K562 (cell line): ENCODE data around the gene OR6K6.

Source experiments
- BHLHE40 ChIP-seq: IDR thresholded peaks from 2 replicates; pipeline ENCODE4 v1.6.1; 2011; ENCODE audit warnings: low read length, improper control_type of control experiment
- ESRRB ChIP-seq: fragments of 250-450 bp; sonication (Bioruptor Pico); IDR thresholded peaks from 2 replicates; pipeline ENCODE4 v1.5.0; 2020; ENCODE audit warnings: mild to moderate bottlenecking, moderate library complexity, borderline replicate concordance
- HDAC2 ChIP-seq: fragments of 450-650 bp; IDR thresholded peaks from 2 replicates; pipeline ENCODE4 v1.6.1; 2016; ENCODE audit warnings: mild to moderate bottlenecking
- MAFG ChIP-seq: fragments of 450-650 bp; conservative IDR thresholded peaks from 2 replicates; pipeline ENCODE4 v1.6.1; 2016; ENCODE audit warnings: missing genetic modification characterization, missing compliant biosample characterization
- POLR2AphosphoS5 ChIP-seq: IDR thresholded peaks from 2 replicates; pipeline ENCODE4 v1.6.1; 2011; ENCODE audit warnings: mild to moderate bottlenecking, low read depth, low read length, moderate library complexity; ENCODE audit not compliant: control insufficient read depth, insufficient read depth
- ZNF140 ChIP-seq: fragments of 250-450 bp; sonication (Bioruptor Pico); IDR thresholded peaks from 2 replicates; pipeline ENCODE4 v1.8.0; 2021; ENCODE audit warnings: moderate library complexity, mild to moderate bottlenecking, inconsistent platforms
- ZNF143 ChIP-seq: sonication (generic); formaldehyde crosslinking; IDR thresholded peaks from 2 replicates; pipeline ENCODE4 v1.9.0; 2022; ENCODE audit warnings: mild to moderate bottlenecking, missing genetic modification reagents
- ZNF318 ChIP-seq, 2 experiments: fragments of 450-650 bp; IDR thresholded peaks; 2 replicates each; pipeline ENCODE4 v1.6.1; 2016; ENCODE audit warnings: mild to moderate bottlenecking in 2 of 2, borderline replicate concordance in 1 of 2, low read depth in 1 of 2, moderate library complexity in 1 of 2
- TF ChIP-seq, protein P1 (sequence below): sonication (generic); formaldehyde crosslinking; IDR thresholded peaks from 2 replicates; pipeline ENCODE4 v1.8.1; 2023; ENCODE audit warnings: mild to moderate bottlenecking, missing genetic modification reagents

- TF ChIP-seq MAFG (tag) (peak; percentile 50; the same call in 1 of the 2 replicates), BHLHE40 (no peak), ZNF318 (IDR thresholded peaks at IDR 0.05; ENCODE audit: borderline replicate concordance in 1 of 2, low read depth in 1 of 2) (no peak), ESRRB (no peak), POLR2AphosphoS5 (no peak), ZNF140 (CRISPR knock-in tag) (no peak), ZNF143 (CRISPR knock-in tag) (no peak), HDAC2 (no peak)
- TF ChIP-seq, protein P1, sequence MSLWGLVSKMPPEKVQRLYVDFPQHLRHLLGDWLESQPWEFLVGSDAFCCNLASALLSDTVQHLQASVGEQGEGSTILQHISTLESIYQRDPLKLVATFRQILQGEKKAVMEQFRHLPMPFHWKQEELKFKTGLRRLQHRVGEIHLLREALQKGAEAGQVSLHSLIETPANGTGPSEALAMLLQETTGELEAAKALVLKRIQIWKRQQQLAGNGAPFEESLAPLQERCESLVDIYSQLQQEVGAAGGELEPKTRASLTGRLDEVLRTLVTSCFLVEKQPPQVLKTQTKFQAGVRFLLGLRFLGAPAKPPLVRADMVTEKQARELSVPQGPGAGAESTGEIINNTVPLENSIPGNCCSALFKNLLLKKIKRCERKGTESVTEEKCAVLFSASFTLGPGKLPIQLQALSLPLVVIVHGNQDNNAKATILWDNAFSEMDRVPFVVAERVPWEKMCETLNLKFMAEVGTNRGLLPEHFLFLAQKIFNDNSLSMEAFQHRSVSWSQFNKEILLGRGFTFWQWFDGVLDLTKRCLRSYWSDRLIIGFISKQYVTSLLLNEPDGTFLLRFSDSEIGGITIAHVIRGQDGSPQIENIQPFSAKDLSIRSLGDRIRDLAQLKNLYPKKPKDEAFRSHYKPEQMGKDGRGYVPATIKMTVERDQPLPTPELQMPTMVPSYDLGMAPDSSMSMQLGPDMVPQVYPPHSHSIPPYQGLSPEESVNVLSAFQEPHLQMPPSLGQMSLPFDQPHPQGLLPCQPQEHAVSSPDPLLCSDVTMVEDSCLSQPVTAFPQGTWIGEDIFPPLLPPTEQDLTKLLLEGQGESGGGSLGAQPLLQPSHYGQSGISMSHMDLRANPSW (CRISPR knock-in tag), result no peak
These were observed 49.2 kb downstream of the OR6K6 start for GRCh38 chr1:158803678-158804077.
